NCI-H524 treated with DMSO at 0.1 percent for 48 hours (cell line): Measurements from ENCODE around the gene MS4A10.

Source experiments
- DNase-seq: peaks from one replicate; lab custom pipeline; 2025; lab: John Stamatoyannopoulos, UW

Gene MS4A10

DNA sequence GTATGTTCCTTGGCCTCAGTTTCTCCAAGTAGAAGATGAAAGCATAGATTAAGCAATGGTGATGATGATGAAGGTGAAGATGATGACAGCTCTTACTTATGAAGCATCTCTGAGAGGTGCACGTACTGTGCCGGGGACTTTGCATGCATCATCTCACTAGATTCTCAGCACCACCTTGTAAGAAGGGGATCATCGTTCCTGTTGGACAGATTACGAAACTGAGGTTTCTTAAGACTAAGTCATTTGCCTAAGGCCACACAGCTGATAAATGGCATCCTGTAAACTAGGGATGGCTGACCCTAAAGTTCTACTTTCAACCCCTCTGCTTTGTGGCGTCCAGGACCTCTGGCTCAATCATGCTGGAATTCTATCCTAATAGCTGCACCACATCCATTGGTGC lies 19.8 kb upstream of the MS4A10 start:
- no peak for DNase-seq

DNA sequence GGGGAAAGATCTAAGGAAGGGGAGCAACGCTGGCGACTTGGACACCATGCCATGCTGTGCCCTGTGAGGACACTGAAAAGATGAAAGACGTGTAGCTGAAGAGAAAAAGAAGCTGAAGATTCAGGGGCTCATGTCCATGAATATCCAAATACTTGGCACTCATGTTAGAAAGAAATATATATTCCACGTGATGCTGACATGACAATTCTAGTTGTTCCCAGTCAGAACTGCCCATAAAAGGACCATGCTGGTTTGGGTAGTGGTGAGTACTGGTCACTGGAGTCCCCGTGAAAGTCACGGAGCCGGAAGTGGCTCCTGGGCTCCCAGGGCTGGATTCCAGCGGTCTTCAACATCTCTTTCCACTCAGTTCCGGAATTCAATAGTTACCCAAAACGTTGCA lies 18.6 kb upstream of the MS4A10 start:
- no peak for DNase-seq

DNA sequence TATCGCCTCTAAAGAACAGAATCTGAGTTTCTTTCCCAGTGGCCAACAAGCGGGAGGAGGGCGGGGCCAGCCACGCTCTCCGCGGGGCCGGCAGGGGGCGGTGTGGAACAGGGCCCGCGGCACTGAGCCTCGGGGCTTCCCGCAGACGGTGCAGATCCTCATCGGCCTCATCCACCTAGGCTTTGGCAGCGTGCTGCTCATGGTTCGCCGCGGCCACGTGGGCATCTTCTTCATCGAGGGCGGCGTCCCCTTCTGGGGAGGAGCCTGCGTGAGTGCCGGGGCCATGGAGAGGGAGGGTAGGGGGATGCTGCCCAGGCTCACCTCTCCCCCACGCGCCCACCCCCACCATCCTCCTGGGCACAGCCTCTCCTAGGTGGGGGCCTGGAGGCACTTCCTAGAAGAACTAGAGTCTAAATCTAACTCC lies 17.7 kb upstream of the MS4A10 start:
- no peak for DNase-seq

DNA sequence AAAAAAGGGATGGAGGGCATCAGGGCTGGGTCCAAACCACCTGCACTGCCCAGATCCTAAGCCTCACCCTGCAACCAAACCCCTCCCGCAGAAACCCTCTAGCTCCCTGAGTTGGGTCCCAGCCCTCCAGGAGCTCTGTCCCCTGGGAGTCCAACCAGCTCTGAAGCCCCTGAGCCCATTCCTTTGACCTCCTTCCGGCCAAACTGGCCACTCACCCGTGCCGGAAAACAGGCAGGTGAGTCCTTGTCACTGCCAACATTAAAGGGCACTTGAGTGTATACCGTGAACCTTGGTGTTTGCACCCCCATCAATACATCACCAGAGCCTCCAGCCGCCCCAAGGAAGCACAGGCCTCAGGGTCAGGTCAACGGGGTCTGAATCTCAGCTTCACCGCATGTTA lies 16.9 kb upstream of the MS4A10 start:
- DNase-seq, result no peak

DNA sequence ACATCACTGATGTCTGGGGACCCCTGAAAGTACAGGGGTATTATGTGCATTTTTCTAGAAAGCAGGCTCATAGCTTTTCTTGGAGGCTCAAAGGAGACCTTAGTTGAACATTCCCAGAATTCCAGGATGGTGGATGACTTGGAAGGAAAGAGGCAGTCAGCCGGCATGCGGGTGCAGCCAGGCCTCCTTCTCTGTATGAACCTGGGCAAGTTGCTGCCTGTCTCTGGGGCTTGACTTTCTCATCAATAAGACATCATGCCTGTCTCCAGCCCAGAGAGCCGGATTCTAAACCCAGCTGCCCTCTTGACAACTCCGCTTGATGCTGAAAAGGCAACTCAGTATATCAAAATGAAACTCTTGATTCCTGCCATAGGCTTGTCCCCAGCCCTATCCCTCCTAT lies 15.9 kb upstream of the MS4A10 start:
- no peak for DNase-seq

DNA sequence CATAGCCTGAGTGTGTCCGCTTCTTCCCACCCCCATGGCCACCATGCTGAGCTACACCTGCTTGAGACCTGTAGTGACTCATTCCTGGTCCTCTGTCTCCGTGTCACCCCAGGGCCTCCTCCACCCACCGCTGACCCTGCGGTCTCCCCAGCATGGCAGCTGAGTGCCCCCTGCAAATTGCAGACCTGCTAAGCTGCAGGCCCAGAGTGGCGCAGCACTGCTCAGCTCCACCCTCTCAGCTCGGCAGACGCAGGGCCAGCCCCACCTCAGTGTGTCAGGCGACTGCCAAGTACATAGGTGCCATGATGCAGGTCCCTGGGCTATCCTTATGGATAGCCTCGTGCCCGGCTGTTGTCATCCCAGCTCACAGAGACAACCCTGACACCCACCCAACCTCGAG lies 15.3 kb upstream of the MS4A10 start:
- DNase-seq, result no peak

DNA sequence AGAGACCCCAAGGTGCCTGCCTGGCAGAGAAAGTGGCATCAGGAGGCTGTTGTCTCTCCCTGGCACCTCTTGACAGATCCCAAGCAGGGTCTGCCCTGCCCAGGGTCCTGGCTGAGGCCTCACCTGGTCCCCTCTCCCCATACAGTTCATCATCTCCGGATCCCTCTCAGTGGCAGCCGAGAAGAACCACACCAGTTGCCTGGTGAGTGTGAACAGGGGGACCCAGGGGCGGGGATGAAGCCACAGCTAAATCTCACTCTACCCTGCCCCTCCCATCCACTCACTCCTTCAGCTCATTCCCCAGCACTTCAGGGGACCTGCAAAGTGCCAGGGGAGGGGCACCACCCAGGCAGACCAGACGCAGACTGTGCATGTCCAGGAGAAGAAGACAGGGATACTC lies 14.0 kb upstream of the MS4A10 start:
- DNase-seq, result no peak

DNA sequence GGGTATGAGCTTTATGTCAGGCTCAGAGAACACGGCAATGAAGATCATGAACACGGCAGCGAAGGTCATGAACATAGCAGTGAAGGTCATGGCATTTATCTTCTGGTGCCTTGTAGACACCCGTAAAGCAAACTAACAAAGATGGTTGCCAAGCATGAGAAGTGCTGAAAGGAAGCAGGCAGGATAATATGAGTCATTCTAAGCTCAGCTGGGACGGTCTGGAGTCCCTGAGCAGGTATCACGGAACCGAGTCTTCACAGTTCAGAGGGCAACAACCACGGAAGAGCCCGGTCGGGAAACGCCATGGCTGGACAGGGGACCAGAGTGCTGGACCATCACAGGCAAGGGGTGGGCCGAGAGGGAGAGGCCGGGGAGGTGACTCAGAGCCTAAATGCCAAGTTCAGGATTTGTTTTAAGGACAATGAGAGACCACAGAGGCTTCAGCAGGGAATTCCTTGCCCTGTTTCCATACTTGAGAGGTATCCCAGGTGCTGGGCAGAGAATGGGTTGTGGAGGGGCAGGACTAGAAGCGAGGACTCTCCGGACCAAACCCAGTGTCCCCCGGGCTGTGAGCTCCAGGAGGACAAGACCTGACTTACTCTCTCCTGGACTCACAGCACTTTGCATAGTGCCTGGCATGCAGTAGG lies 13.1 kb upstream of the MS4A10 start:
- DNase-seq, result no peak

DNA sequence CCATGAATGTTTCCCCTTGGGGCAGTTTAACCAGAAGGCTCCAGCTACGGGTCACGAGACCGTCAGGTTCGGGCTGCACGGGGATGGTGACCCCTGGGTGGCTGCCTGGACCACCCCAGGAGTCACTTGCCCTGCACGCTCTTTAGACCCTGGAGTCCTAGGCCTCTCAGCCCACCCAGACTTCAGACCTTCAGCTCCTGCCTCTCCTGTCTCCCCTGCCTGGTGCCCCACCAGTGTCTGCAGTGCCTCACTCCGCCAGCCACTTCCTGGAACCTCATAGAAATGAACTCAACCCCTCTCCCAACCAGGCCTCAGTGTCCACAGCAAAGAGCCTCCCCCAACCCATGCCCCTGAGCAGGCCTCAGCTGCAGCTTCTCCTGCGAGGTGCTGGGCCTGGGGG lies 12.5 kb upstream of the MS4A10 start:
- DNase-seq, result no peak

DNA sequence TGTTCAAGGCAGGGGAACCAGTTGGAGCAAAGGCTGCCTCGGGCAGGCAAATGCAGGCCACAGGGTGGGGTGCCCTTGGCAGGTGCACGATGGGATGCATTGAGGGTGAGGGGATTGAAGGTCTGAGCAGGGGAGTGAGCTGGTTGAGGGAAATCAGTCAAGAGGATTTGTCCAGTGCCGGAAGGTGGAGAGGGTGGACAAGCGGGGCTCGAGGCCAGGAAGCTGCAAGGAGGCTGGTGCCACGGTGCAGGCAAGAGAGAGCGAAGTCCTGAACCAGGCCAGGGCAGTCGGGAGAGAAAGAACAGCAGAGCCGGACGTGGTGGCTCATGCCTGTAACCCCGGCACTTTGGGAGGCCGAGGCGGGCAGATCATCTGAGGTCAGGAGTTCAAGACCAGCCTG lies 10.4 kb upstream of the MS4A10 start:
- DNase-seq, result no peak

DNA sequence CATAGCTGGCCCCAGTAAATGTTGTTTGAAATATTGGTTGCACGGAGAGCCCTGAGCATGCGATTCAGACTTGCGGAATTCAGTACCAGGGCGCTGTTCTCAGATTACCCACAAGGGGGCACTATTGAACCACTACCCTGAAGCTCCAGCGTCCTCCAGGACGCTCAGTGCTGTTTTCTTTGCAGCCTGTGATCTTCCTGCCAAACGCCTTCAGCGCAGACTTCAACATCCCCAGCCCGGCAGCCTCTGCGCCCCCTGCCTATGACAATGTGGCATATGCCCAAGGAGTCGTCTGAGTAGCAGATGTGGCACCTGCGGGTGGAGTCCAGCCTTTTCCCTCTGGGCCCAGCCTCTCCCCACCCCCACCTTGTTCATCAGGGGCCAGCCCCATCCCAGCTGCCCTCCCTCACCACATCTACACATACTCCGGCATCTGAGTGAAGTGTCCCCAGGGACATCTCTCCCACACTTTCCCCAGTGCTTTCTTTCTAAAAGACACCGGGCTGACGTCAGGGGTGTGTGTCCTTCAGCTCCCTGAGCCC lies 9.6 kb upstream of the MS4A10 start:
- DNase-seq, result peak; percentile 82

DNA sequence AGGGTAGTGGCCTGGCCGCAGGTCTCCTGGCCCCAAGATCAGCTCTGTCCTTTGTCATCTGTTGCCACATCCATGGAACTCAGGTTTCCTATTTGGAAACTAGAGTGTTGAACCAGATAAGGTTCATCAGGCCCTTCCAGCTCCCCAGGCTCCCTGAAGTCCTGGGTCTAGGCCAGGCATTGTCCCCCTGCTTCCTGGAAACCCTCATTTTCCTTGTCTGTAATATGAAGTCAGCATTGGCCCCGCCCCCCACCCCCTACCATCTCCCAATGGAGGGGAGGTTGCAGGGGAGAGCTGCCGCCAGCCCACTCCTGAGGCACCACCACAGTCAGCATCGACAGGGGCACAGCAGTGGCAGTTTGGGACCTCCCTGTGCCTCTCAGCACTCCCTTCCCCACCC lies 9.0 kb upstream of the MS4A10 start:
- DNase-seq, result no peak

DNA sequence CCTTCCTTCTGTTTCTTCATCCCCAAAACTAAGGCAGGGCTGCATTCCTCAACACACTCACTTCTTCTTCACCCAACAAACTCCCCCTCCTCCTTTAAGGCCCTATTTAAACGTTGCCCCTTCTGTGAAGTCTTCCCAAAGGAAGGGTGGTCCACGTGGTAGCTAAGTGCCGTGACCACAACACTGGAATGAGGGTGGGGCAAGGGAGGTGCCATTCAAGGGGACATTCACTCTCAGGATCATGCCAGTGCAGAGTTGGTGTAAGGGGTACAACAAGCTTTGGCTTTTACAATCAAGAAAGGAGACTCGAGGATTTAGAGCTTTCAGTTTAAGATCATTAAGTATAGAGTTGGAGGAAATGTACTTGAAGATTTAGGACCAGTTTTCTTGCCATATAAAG lies 8.0 kb upstream of the MS4A10 start:
- DNase-seq, result no peak

DNA sequence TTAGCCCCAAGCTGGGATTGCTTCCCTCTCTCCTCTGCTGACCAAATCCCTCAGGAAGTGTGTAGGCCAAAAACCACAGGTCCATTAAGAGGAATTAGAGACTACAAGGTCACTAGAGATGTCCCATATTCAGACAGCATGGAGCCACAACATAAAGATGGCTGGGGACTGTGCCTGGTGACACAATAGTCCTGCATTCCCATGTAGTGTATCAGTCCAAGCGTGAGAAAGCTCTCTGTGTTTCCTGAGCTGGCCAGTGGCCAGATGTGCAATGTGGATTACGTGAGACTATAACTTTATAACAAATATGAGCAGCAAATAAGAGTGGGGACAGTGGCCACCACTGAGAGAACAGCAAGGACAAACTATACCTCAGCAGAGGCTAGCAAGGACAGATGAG lies 7.6 kb upstream of the MS4A10 start:
- no peak for DNase-seq

DNA sequence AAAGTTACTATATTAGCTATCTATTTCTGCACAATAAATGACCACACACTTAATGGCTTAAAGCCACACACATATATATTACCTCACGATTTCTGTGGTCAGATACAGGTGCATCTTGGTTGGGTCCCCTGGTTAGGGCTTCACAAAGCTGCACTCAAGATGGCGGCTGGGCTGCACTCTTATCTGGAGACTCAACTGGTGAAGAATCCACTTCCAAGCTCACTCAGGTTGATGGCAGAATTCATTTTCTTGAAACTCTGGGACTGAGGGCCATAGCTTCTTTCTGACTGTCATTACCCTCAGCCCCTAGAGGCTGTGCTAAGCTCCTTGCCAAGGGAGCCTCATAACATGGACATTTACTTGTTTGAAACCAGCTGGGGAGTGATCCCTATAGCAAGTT lies 5.1 kb upstream of the MS4A10 start:
- DNase-seq, result no peak

DNA sequence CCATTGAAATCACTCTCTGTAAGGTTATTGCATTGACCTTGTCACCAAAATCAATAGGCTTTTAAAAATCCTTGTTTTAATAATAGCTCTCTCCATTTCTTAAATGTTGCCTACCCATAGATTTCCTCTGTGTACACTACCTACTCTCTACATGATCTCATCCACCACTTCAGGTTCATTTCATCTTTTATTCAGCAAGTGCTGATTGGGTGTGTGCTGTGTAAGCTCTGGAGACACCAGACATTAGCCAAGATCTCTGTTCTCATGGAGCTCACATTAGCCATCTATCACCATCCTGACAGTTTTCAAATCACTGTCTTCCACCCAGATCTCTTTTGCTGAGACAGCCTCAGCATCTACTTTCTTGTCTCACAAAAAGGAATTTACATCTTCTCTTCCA lies 4.4 kb upstream of the MS4A10 start:
- no peak for DNase-seq

DNA sequence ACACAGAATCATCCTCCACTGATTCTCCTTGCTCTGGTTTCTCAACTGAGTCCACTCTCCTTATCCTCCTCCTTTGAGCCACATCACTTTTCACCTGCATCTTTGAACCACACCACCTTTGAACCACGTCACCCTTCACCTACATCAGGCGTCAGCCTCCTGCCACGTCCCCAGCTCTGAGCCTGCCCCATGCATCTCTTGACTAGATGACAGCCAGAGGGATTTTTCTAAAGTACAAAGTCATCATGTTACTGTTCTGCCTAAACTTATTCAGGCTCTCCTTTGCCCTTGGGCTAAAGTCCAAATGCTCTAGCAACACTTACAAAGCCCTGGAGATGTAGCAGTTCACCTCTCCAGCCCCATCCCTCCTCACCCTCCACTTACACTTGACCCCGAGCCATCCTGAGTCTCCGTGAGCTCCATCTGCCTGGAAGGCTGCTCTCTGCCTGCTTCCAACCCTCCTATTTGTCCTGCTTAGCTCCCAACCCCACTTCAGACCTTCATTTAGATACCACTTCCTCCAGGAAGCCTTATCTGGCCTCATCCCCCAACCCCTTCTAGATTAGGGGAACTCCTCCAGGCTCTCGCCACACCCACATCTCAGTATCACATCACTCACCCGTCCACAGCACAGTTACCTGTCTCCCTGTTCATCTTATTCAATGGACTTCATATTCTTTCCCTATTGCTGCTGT lies 3.7 kb upstream of the MS4A10 start:
- DNase-seq, result no peak

DNA sequence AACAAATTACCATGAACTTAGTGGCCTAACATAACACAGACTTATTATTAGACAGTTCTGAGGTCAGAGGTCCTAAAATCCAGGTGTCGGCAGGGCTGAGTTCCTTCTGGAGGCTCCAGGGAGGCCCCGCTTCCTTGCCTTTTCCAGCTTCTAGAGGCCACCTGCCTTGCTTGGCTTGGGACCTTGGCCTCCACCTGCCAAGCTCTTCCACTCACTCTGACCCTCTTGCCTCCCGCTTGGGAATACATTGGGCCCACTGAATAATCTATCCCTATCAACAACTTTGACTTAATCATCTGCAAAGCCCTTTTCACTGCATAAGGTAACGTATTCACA lies 3.2 kb upstream of the MS4A10 start:
- no peak for DNase-seq

DNA sequence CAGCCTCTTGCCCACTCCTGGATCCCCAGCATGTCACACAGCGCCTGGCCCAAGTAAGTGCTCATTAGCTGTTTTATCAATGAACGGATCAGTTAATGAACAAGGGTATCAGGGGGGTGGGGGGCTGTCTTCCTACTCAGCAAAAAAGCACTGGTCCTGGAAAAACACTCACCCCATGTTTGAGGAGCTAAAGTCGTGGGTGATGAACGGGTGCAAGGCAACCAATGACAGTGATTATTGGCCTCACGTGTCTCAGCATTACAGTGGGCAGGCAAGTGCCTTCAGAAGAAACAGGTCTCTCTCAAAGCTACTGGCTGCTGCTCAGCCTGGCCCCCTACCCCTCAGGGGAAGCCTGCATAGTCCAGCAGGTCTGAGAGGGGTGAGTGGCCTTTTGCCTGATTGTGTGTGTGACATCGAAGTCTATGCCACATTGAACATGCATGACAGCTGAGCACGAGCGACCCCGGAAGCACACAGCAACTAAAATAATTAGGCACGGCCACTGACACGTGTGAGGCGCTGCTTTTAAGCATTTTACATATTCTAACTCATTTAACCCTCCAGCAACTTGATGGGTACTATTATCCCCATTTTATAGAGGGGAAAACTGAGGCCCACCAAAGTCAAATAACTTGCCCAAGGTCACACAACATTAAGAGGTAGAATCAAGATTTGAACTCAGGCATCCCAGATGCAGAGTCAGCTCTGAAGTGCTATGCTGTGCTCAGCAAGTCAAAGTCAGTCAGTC lies 2.6 kb upstream of the MS4A10 start:
- DNase-seq, result no peak

DNA sequence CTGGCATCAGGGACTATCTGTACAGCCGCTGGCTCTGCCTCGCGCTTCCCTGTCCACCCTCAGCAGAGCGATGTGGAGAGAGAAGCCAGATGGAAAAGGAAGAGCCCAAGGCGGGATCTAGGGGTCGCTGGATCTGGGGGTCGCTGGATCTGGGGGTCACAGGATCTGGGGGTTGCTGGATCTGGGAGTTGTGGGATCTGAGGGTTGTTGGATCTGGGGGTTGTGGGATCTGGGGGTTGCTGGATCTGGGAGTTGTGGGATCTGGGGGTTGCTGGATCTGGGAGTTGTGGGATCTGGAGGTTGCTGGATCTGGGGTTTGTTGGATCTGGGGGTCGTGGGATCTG lies 2.0 kb upstream of the MS4A10 start:
- no peak for DNase-seq

DNA sequence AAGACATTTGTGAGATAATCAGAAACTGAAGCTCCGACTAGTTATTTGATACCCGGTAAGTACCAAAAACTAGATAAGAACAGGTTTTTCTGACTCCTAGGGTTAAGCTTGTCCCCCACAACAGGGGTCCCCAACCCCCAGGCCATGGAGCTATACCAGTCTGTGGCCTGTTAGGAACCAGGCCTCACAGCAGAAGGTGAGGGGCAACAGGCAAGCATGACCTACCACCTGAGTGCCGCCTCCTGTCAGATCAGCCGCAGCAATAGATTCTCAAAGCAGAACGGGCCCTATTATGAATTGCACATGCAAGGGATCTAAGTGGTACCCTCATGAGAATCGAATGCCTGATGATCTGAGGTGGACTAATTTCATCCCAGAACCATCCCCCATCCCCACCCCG lies 1.2 kb upstream of the MS4A10 start:
- DNase-seq, result no peak

DNA sequence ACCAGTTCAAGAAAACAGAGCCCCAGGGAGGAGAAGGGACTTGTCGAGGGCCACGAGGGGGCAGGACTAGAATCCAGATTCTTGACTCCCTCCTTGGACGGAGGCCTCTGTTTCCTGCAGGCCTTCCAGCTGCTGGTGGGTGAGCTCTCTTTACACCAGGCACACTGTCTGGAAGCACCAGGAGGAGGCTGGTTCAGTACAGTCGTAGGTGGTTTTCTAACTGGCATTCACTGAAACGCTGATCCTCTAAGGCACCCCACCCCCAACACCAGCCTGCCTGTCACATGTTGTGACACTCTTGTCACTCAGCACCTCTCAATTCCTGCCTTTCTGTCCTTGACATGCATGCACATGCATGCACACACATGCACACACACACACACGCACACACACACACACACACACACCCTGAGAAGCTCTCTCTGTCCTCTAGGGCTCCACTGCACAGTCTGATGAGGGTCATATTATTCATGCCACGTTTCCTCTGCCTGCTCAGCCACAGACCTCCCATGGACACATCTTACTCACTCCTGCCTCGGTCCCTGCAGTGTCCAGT lies 751 bp downstream of the MS4A10 start:
- DNase-seq, result no peak
